ENCODE measurements around the gene RAI2.

RAI2 gene

DNA sequence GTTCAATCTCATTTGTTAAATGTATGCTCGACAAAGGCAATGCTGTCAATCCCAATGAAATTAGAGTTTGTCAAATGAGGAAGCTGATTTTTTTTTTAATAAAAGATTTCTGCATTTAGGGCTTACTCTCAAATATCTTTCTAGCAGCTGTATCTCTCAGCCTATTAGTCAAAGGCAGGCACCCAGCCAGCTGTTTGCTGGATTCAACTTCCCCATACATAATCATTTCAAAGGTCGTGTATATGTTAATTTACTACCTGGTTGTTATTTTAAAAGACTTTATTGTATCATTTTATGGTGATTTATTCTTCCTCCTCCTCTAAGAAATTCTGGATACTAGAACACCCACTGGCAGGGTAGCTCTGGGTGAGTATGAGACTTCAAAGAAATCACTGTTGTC lies 27.1 kb downstream of the RAI2 start:
- DNase-seq (ENCODE audit: low read depth), result no peak
- TF ChIP-seq, protein P1, sequence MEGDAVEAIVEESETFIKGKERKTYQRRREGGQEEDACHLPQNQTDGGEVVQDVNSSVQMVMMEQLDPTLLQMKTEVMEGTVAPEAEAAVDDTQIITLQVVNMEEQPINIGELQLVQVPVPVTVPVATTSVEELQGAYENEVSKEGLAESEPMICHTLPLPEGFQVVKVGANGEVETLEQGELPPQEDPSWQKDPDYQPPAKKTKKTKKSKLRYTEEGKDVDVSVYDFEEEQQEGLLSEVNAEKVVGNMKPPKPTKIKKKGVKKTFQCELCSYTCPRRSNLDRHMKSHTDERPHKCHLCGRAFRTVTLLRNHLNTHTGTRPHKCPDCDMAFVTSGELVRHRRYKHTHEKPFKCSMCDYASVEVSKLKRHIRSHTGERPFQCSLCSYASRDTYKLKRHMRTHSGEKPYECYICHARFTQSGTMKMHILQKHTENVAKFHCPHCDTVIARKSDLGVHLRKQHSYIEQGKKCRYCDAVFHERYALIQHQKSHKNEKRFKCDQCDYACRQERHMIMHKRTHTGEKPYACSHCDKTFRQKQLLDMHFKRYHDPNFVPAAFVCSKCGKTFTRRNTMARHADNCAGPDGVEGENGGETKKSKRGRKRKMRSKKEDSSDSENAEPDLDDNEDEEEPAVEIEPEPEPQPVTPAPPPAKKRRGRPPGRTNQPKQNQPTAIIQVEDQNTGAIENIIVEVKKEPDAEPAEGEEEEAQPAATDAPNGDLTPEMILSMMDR (IDR thresholded peaks at IDR 0.05; ENCODE audit: control insufficient read depth, insufficient read depth, low read depth, low read length, missing control alignments), result no peak
- no peak overlapping the region for H3K4me3 ChIP-seq (ENCODE audit: control insufficient read depth, low read depth, low read length)

DNA sequence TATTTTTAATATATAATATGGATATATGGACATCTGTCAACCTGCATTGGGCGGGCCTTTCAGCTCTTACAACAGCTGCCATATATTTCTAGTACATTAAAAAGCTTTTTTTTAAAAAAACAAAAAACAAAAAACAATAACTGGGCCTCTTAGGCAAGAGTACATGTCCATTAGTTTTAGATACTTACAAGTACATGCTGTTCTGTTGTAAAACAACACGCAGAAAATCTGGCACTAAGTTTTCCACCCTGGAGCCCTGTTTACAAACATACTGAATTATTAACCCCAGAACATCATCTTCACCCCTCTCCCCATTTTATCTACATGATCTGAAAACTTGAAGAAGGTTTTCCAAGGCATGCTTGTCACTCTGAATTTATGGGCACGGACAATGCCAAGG lies 29.8 kb downstream of the RAI2 start:
- TF ChIP-seq, protein P1 (IDR thresholded peaks at IDR 0.05; ENCODE audit: control insufficient read depth, insufficient read depth, low read depth, low read length, missing control alignments), result no peak
- no peak for DNase-seq (ENCODE audit: low read depth)
- H3K4me3 ChIP-seq (ENCODE audit: control insufficient read depth, low read depth, low read length), result no peak overlapping the region

DNA sequence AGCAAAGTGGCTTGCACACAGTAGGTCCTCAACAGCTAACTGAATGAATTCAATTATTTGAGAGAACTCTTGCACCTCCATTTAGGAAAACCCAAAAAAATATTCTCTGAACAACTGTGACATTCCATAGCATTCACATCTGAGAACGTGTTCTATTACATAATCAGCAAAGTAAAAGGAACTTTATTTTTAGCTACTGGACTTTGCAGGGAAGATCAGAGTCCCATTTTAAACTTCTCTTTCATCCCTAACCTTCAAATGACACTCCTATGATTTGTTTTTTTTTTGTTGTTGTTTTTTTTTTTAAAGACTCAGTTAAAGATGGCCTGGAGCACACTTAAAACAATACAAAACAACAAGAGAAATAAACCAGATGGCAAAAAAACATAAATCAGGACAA lies 30.9 kb downstream of the RAI2 start:
- TF ChIP-seq, protein P1 (IDR thresholded peaks at IDR 0.05; ENCODE audit: control insufficient read depth, insufficient read depth, low read depth, low read length, missing control alignments), result no peak
- no peak for DNase-seq (ENCODE audit: low read depth)
- H3K4me3 ChIP-seq (ENCODE audit: control insufficient read depth, low read depth, low read length), result no peak overlapping the region

DNA sequence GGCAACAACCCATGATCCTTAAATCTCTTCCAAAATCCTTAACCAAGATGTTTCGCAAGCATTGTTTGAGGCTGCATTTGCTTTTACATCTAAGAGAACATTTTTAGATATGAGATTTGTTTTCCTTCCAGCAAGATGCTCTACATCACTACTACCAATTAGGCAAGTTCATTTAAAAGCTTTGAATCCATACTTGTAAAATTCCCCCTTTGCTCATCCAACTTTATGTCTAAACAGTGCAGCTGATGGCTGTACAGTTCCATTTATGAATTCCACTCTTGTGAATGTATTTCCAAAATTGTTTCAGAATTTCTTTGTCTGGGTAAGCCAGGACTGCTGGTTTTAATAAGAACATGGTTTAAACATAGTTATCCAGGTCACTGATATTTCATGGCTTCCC lies 31.5 kb downstream of the RAI2 start:
- DNase-seq (ENCODE audit: low read depth), result no peak
- no peak overlapping the region for H3K4me3 ChIP-seq (ENCODE audit: control insufficient read depth, low read depth, low read length)
- TF ChIP-seq, protein P1 (IDR thresholded peaks at IDR 0.05; ENCODE audit: control insufficient read depth, insufficient read depth, low read depth, low read length, missing control alignments), result no peak

DNA sequence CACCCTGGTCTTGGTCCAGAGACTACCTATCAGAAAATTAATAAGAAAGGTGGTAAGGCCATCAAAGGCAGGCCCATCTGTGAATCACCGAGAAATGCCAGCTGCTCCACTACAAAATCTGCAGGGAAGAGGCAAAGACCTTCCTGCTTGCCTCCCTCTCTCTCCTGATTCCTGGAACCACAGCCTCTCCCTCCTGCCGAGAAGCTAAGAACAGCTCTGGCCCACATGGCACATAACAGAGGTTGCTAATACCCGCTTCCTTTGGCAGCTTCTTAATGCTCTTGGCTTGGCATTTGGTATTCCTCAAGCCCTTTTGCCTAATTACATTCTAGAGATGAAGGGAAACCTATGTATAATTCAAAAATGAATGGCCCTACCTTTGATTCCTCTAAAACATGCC lies 32.9 kb downstream of the RAI2 start:
- TF ChIP-seq, protein P1 (IDR thresholded peaks at IDR 0.05; ENCODE audit: control insufficient read depth, insufficient read depth, low read depth, low read length, missing control alignments), result no peak
- no peak overlapping the region for H3K4me3 ChIP-seq (ENCODE audit: control insufficient read depth, low read depth, low read length)
- no peak for DNase-seq (ENCODE audit: low read depth)

DNA sequence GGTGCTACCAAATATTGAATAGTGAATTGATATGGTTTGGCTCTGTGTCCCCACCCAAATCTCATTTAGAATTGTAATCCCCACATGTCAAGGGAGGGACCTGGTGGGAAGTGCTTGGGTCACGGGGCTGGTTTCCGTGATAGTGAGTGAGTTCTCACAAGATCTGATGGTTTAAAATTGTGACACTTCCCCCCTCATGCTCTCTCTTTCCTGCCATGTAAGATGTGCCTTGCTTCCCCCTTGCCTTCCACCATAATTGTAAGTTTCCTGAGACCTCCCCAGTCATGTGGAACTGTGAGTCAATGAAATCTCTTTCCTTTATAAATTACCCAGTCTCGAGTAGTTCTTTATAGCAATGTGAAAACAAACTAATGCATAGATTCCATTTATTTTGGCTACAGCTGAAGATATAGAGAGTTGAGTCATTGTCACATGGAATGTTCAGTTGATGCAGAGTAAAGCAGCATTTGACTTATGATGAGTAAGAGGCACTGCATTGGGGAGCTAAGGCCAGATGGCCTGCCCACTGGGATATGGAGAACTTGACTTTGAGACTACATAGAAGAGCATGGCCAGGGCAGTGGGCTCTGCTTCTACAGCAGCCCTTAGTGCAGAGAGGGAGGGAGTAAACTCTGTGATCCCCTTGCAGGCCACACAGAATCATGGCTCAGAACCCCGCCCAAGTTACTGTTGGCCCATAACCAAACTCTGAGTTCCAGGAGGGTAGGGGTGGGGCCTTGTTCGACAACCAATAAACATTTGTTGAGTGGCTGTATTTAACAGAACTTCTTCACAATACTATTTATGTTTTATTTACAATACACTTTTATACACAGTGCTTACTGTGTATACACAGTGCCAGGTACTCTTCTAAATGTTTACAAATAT lies 34.2 kb downstream of the RAI2 start:
- TF ChIP-seq, protein P1 (IDR thresholded peaks at IDR 0.05; ENCODE audit: control insufficient read depth, insufficient read depth, low read depth, low read length, missing control alignments), result no peak
- no peak overlapping the region for H3K4me3 ChIP-seq (ENCODE audit: control insufficient read depth, low read depth, low read length)
- no peak for DNase-seq (ENCODE audit: low read depth)
